GM19099 (cell line): ENCODE measurements around the gene KTN1.

Experiments used
- POLR2A ChIP-seq: IDR thresholded peaks from 3 replicates; pipeline ENCODE4 v1.6.1; 2011; ENCODE audit warnings: low read depth; ENCODE audit not compliant: insufficient read length; ENCODE audit errors: extremely low read depth

Gene KTN1

DNA sequence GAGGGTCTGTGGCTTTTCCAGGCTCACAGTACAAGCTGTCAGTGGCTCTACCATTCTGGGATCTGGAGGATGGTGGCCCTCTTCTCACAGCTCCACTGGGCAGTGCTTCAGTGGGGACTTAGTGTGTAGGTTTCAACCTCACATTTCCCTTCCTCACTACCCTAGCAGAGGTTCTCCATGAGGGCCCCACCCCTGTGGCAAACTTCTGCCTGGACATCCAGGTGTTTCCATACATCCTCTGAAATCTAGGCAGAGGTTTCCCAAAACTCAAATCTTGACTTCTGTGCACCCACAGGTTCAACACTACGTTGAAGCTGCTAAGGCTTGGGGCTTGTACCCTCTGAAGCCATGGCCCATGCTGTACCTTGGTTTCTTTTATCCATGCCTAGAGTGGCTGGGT lies 40.3 kb downstream of the KTN1 start:
- no peak for TF ChIP-seq POLR2A

DNA sequence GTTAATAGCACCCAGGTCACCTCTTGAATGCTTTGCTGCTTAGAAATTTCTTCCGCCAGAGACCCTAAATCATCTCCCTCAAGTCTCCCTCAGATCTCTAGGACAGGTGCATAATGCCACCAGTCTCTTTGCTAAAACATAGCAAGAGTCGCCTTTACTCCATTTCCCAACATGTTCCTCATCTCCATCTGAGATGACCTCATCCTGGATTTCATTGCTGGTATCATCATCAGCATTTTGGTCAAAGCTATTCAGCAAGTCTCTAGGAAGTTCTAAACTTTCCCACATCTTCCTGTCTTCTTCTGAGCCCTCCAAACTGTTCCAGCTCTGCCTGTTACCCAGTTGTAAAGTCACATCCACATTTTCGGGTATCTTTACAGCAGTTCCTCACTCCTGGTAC lies 41.0 kb downstream of the KTN1 start:
- no peak for TF ChIP-seq POLR2A

DNA sequence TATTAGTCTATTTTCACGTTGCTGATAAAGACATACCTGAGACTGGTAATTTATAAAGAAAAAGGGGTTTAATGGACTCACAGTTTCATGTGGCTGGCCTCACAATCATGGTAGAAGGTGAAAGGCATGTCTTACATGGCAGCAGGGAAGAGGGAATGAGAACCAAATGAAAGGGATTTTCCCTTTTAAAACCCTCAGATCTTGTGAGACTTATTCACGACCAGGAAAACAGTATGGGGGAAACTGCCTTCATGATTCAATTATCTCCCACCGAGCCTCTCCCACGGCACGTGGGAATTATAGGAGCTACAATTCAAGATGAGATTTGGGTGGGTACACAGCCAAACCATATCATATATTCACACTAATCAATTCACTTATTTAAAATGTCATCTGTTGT lies 41.4 kb downstream of the KTN1 start:
- no peak for TF ChIP-seq POLR2A

DNA sequence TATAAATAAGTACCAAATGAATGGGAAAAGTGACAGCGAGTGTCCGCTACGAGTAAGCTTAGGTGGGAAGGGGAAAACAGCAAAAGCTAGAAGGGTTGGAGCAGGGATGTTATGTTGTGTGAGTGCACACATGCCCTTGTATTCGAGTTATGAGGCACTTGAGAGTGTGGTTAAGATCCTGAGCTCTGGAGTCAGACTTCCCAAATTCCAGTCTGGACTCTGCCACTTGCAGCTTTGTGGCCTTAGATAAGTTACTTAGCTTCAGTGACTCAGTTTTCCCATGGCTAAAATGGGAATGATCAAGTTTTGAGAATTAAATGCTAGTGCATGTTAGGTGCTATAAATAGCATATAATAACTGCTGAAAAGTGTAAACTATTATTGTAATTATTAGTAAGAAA lies 44.9 kb downstream of the KTN1 start:
- TF ChIP-seq POLR2A: no peak

DNA sequence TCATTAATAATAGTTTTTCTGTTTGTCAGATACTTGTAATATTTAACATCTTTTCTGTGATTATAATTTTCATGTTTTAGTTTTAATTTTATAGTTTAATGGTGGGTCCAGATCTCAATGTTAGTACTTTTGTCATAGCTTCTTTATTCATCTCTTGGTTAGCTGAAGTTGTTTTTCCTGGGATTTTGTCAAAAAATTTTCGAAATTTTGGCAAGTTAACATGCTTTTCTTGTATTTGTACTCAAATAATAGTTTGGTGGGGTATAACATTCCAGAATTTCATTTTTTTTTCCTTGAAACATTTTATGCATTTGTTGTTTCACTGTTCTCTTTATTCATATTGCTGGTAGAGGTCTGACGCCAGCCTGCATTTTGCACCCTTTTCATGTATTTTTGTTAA lies 45.5 kb downstream of the KTN1 start:
- no peak for TF ChIP-seq POLR2A

DNA sequence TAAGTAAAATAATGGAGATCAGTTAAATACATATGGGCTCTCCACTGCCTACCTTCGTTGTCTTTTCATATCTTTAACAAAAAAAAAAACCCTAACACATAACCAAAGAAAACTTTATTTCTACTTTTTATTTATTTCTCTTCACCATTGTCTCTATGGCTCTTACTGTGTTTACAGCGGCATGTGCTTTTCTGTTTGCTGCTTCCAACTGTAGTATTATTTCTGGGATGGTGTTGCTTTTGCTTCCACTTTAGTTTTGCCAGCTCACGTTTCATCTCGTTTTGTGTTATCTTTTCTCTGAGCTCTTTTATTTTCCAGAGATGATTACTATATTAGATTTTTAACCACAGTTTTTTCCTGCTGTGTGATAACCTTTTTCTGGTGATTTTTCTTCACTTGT lies 46.1 kb downstream of the KTN1 start:
- TF ChIP-seq POLR2A: no peak

DNA sequence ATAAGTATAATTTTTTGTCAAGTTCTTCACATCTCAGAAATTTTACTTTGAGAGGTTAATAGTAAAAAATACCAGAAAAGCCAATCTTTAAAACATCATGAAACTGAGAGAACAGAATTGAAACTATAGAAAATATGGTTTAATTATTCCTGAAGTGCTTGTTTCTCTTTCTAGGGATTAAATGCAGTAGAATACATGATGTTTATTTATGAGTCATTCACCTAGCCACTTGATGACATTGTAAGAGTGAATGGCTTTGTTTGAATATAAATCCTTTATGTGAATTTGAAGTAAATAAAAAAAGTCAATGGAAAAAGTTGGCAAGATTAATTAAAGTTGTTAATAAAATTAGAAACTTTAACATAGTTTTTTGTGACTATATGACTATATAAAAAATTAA lies 48.4 kb downstream of the KTN1 start:
- no peak for TF ChIP-seq POLR2A

DNA sequence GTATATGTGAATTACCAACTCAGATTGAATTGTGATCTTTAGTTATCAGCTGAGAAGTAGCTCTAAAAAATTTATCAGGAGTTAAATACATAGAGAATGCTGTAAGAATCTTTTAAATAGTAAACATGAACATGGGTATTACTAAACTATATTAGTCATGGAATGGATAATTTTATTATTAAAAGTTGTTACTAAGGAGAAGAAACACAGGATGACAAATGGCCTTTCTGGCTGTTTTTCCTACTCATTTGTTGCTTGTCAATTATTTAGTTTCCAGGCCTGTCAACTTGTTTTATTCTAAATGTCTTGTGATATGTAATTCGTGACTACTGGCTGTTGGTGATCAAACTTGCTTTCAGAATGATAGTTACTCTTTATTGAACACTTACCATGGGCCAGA lies 58.7 kb downstream of the KTN1 start:
- TF ChIP-seq POLR2A: no peak

DNA sequence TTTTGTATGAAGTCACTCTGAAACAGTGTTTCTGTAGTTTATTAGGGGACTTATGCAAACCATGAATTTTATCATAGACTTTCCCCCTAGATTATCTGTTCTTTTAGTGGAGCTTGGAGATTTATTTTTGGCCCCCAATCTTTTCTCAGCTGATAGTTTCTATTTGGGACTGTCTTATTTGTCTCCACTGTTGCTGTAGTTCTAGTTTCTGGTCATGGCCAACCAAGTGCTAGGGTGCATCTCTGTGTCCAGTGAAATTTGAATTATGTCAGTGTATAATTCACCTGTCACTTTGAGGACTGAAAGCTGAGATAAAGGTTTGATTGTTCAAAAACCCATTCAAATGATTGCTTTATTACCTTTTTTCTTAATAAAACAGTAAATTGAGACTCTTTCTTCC lies 61.3 kb downstream of the KTN1 start:
- no peak for TF ChIP-seq POLR2A

DNA sequence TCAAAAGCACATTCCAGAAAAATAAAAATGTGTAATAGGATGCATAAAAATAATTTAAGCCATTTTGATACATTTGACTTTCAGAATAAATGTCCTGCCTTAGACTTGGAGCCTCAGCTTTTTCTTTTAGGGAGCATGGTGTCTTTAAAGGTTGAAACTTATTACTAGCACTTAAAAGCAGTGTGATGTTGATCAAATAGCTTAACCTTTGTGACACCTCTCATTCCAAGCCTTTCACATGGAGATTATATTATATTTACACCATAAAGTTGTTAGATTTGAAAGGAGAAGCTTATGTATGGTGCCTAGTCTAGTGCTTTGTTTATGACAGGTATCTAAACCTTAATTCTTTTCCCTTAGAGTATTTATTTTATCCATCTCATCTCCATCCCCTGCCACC lies 61.9 kb downstream of the KTN1 start:
- no peak for TF ChIP-seq POLR2A

DNA sequence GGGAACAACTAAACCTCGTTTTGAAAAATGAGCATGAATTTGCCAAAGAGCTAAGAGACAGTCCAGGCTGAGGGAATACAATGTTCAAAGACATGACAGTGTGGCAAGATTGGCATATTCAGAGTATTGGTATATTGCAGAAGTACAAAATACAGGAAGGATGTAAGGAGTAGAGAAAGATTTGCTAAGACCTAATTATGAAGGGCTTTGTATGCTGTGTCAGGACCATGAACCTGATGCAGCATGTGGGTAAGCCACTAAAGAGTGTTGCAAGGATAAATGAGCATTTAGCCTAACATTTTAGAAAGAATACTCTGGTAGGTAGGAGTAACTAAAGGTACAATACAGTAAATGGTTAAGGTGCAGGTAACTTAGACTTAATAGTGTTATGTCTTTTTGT lies 65.1 kb downstream of the KTN1 start:
- TF ChIP-seq POLR2A: no peak

DNA sequence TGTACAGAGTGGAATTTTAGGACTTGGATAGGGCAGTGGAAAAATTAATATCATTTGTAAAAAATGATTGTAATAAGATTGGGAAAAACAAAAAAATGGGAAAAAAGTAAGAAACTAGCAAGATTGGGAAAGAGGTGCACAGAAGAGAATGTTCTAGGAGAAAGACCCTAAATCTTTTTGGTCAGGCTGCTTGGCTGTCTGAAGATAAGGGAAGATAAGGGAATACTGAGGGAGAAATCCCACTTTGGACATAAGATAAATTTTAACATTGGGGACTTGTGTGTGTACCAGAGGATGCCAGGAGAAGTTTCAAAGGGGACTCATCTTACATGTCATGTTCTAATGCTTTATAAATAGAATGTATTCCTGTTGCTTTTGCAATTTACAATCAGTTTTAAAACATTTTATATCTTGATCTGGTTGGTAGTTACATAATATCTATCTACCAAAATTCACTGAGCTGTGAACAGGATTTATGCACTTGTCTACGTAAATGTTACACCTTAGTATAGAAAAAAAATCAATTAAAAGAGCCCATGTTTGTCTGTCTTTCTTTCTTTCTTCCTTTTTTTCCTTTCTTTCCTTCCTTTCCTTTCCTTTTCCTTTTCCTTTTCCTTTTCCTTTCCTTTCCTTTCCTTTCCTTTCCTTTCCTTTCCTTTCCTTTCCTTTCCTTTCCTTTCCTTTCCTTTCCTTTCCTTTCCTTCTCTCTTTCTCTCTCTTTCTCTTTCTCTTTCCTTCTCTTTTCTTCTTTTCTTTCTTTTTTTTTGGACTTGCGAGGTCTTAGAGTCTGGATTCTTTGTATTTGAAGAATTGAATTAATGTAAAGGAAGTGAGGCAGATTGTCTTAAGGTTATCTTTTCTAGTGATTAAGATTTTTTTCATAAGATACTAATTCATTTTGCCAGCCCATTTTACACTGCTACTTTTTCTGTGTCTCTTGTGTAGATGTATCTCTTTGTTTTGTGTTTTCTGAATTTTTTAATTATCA lies 66.1 kb downstream of the KTN1 start:
- TF ChIP-seq POLR2A: no peak

DNA sequence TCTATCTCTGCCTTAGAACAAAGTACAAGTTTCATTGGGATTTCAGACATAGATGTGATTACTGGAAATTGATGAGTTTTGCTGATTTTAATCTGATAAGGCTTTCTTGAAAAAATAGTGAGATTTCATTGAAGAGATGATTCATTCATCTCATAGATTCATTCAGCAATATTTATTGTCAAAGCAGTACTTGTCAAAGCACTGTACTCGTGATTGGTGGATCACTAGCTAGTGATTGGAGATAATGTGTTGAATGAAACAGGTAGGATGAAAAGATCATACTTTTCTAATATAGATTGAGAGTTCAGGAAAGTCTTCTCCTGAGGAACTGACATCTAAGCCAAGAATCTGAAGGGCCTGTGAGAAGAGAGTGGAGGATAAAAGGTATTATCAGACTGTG lies 71.0 kb downstream of the KTN1 start:
- TF ChIP-seq POLR2A: no peak

DNA sequence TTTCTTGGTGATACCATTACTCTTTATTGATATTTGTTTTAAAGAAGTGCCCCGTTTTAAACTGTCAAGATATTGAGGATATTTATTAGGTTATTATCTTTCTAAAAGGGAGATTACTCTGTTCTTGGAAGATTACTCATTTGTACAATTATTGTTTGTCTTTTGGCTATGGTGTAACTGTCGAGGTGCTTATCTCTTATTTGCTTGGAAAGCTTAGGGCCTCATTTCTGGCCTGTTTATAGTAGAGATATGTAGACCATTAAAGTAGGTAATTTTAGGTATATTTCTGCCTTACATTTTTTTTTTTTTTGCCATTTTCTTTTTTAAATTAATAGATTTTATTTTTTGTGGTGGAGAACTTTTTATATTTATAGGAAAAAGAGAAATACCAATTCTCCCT lies 74.2 kb downstream of the KTN1 start:
- TF ChIP-seq POLR2A: no peak

DNA sequence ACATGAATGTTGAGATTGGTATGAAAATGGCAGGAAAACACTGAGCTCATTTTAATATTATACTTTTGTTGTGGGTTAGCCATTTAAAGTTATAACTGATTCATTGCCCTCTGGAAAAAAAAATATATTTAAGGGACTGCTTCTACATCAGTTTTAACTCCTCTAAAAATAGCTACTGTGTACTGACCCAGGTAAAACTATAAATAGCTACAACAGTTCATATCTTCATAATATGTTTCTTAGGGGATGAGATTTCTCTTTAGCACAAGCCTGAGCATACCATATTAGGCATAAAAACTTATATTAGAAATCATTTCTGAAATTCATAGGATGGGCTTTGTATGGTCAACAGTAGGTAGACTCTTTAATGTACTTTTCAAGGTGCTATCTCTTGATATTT lies 81.0 kb downstream of the KTN1 start:
- no peak for TF ChIP-seq POLR2A

DNA sequence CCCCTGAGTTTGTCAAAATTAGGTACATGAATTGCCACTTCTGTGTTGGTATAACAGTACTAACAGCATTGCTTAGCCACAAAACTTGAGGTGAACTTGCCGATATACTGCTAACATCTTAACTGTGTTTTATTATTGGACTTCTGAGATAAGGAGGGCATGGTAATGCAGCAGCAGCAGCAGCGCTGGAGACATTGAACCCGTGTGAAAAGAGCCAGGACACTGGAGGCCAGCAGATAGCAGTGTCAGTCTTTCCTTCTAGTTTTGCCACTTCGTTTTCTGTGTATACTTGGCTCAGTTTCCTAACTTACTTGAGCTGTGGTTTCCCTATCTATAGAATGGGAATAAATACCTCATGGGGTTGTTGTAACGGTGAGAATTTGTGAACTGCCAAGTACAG lies 82.7 kb downstream of the KTN1 start:
- TF ChIP-seq POLR2A: no peak

DNA sequence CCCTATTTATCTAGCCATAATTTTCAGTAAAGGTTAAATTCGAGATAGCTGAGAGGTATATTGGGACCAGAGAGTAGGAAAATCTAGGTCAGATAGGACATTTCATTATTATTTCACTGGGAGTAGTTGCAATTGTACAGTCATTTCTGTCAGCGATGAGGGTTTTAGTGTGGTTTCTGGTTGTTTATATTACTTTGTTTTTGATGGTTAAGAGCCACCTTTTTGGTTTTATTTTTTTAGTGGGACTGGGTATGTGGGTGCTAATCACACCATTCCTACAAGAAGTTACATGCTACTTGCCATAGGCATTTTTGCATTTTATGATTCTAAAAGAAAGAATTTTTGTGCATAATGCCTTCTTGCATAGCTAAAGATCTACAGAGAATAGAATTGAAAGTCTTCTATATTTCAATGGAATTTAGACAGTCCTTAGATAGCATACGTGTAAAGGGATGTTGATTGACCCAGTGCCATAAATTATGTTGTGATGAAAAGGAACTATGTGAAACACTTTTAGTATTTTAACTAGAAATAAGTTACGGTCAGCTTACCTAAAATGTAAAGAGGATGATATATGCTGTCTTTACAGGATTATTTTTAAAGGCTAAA lies 85.2 kb downstream of the KTN1 start:
- TF ChIP-seq POLR2A: no peak

DNA sequence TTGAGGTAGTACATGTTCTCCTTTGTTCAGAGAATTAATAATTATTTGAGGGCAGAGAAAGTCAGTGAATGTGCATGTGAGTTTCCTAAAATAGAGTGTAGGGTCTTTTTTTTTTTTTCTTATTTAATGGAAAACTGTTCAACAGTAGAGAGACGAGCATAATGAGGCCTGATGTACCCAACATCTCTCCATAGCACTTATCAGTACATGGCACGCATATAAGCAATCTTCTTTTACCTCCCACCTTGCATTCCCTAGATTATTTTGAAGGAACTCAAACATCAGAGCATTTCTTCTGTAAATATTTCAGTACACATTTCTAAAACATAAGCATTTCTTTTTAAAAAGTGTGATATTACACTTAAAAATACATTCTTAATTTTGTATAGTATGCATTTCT lies 87.8 kb downstream of the KTN1 start:
- no peak for TF ChIP-seq POLR2A
